ENCODE results near the gene ARVCF.

Gene ARVCF

GRCh38 chr22:20052309-20053259, 36.0 kb upstream of the ARVCF start:
- DNase-seq = no peak

GRCh38 chr22:20051927-20052308, 35.3 kb upstream of the ARVCF start:
- DNase-seq = no peak

- no peak for DNase-seq
Measured at GRCh38 chr22:20046730-20047129, 30.1 kb upstream of the ARVCF start.

GRCh38 chr22:20044495-20045151, 28.0 kb upstream of the ARVCF start:
- no peak for DNase-seq

GRCh38 chr22:20043997-20044342, 27.3 kb upstream of the ARVCF start:
- no peak for DNase-seq

- DNase-seq = no peak
Measured at GRCh38 chr22:20043057-20043996, 26.7 kb upstream of the ARVCF start.

GRCh38 chr22:20040327-20041200, 23.9 kb upstream of the ARVCF start:
- no peak for DNase-seq

- no peak for DNase-seq
Measured at GRCh38 chr22:20039683-20040325, 23.2 kb upstream of the ARVCF start.

GRCh38 chr22:20038574-20038973, 22.0 kb upstream of the ARVCF start:
- DNase-seq = no peak

GRCh38 chr22:20037419-20037818, 20.8 kb upstream of the ARVCF start:
- no peak for DNase-seq

GRCh38 chr22:20036535-20037392, 20.1 kb upstream of the ARVCF start:
- DNase-seq = no peak

- no peak for DNase-seq
Measured at GRCh38 chr22:20036084-20036482, 19.5 kb upstream of the ARVCF start.

- DNase-seq = no peak
Measured at GRCh38 chr22:20035375-20036083, 18.9 kb upstream of the ARVCF start.

GRCh38 chr22:20034143-20034542, 17.5 kb upstream of the ARVCF start:
- DNase-seq = no peak

- no peak for DNase-seq
Measured at GRCh38 chr22:20033045-20033706, 16.6 kb upstream of the ARVCF start.

- no peak for DNase-seq
Measured at GRCh38 chr22:20032407-20032991, 15.9 kb upstream of the ARVCF start.

- DNase-seq = no peak
Measured at GRCh38 chr22:20031732-20032406, 15.2 kb upstream of the ARVCF start.

GRCh38 chr22:20029550-20030225, 13.1 kb upstream of the ARVCF start:
- DNase-seq = no peak
